Ishikawa (cell line): ENCODE measurements around the gene TLK1.
A peak's percentile ranks its signal among the peaks of the same experiment; 100 is the strongest.

Source experiments
- CEBPB ChIP-seq: IDR thresholded peaks from 2 replicates; pipeline ENCODE4 v1.6.1; 2012
- CREB1 ChIP-seq: IDR thresholded peaks from 2 replicates; pipeline ENCODE4 v1.6.1; 2012; ENCODE audit warnings: low read depth
- EGR1 ChIP-seq: IDR thresholded peaks from 2 replicates; pipeline ENCODE4 v1.6.1; 2012
- EP300 ChIP-seq: IDR thresholded peaks from 2 replicates; pipeline ENCODE4 v1.6.1; 2012; ENCODE audit warnings: borderline replicate concordance
- FOXM1 ChIP-seq: IDR thresholded peaks from 2 replicates; pipeline ENCODE4 v1.6.1; 2012; ENCODE audit warnings: low read depth, borderline replicate concordance
- NFIC ChIP-seq: IDR thresholded peaks from 2 replicates; pipeline ENCODE4 v1.6.1; 2012
- RAD21 ChIP-seq: IDR thresholded peaks from 2 replicates; pipeline ENCODE4 v1.6.1; 2012; ENCODE audit warnings: low read depth
- TAF1 ChIP-seq: IDR thresholded peaks from 2 replicates; pipeline ENCODE4 v1.6.1; 2012; ENCODE audit warnings: low read depth, mild to moderate bottlenecking
- TCF12 ChIP-seq: IDR thresholded peaks from 2 replicates; pipeline ENCODE4 v1.6.1; 2012; ENCODE audit warnings: low read depth
- TEAD4 ChIP-seq: IDR thresholded peaks from 2 replicates; pipeline ENCODE4 v1.6.1; 2012
- YY1 ChIP-seq: IDR thresholded peaks from 2 replicates; pipeline ENCODE4 v1.6.1; 2012; ENCODE audit warnings: low read depth
- ZBTB7A ChIP-seq: IDR thresholded peaks from 2 replicates; pipeline ENCODE4 v1.6.1; 2012; ENCODE audit warnings: low read depth
- TF ChIP-seq, protein P1 (sequence below): IDR thresholded peaks from 2 replicates; pipeline ENCODE4 v1.6.1; 2012
- TF ChIP-seq, protein P2 (sequence below): IDR thresholded peaks from 2 replicates; pipeline ENCODE4 v1.6.1; 2012; ENCODE audit warnings: low read depth, mild to moderate bottlenecking
- TF ChIP-seq, protein P3 (sequence below): IDR thresholded peaks from 2 replicates; pipeline ENCODE4 v1.6.1; 2012

TLK1 gene

DNA sequence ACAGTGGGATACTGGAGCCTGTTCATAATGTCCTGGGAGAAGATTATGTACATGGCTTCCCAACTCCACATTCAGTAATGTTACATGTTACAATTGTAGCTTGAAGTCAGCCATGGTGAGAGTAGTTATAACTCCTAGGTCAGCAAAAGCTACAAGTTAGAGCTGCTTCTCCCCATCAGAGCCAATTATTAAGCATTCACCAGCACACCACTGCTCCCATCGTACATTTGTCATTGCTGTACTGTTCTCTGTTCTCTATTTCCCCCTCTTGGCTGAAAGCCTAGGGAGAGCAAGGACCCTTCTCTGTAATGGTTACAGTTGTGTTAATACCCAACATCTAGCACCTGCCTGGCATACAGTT, 5.3 kb upstream of the TLK1 start:
- TF ChIP-seq EGR1 (no peak), NFIC (no peak), TEAD4 (no peak), CREB1 (no peak), TAF1 (no peak), EP300 (no peak)

- no peak for TF ChIP-seq CREB1
- TF ChIP-seq EGR1 = no peak
- TF ChIP-seq, protein P1, sequence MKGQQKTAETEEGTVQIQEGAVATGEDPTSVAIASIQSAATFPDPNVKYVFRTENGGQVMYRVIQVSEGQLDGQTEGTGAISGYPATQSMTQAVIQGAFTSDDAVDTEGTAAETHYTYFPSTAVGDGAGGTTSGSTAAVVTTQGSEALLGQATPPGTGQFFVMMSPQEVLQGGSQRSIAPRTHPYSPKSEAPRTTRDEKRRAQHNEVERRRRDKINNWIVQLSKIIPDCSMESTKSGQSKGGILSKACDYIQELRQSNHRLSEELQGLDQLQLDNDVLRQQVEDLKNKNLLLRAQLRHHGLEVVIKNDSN = no peak
- TF ChIP-seq RAD21 = no peak
- no peak for TF ChIP-seq ZBTB7A
- no peak for TF ChIP-seq YY1
- TF ChIP-seq NFIC = no peak
- no peak for TF ChIP-seq TEAD4
- no peak for TF ChIP-seq TAF1
- TF ChIP-seq, protein P2, sequence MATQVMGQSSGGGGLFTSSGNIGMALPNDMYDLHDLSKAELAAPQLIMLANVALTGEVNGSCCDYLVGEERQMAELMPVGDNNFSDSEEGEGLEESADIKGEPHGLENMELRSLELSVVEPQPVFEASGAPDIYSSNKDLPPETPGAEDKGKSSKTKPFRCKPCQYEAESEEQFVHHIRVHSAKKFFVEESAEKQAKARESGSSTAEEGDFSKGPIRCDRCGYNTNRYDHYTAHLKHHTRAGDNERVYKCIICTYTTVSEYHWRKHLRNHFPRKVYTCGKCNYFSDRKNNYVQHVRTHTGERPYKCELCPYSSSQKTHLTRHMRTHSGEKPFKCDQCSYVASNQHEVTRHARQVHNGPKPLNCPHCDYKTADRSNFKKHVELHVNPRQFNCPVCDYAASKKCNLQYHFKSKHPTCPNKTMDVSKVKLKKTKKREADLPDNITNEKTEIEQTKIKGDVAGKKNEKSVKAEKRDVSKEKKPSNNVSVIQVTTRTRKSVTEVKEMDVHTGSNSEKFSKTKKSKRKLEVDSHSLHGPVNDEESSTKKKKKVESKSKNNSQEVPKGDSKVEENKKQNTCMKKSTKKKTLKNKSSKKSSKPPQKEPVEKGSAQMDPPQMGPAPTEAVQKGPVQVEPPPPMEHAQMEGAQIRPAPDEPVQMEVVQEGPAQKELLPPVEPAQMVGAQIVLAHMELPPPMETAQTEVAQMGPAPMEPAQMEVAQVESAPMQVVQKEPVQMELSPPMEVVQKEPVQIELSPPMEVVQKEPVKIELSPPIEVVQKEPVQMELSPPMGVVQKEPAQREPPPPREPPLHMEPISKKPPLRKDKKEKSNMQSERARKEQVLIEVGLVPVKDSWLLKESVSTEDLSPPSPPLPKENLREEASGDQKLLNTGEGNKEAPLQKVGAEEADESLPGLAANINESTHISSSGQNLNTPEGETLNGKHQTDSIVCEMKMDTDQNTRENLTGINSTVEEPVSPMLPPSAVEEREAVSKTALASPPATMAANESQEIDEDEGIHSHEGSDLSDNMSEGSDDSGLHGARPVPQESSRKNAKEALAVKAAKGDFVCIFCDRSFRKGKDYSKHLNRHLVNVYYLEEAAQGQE = no peak
- TF ChIP-seq CEBPB = no peak
- no peak for TF ChIP-seq FOXM1
- no peak for TF ChIP-seq EP300
- TF ChIP-seq, protein P3, sequence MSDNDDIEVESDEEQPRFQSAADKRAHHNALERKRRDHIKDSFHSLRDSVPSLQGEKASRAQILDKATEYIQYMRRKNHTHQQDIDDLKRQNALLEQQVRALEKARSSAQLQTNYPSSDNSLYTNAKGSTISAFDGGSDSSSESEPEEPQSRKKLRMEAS = no peak
- TF ChIP-seq TCF12 = no peak
Observed at GRCh38 chr2:171163261-171163660, 2.6 kb upstream of the TLK1 start.

- TF ChIP-seq NFIC = no peak
- TF ChIP-seq, protein P1 = peak; percentile 65
- TF ChIP-seq, protein P3 = peak; percentile 15; the same call in 1 of the 2 replicates
Observed at GRCh38 chr2:171160956-171161740, 455 bp upstream of the TLK1 start.

GRCh38 chr2:171159372-171160118, 1.1 kb downstream of the TLK1 start:
- TF ChIP-seq RAD21 (peak; percentile 48), NFIC (no peak), TEAD4 (no peak), ZBTB7A (peak; percentile 75), EP300 (0 out of 2 replicates have a peak, but pooled peaks have one; percentile 19)

DNA sequence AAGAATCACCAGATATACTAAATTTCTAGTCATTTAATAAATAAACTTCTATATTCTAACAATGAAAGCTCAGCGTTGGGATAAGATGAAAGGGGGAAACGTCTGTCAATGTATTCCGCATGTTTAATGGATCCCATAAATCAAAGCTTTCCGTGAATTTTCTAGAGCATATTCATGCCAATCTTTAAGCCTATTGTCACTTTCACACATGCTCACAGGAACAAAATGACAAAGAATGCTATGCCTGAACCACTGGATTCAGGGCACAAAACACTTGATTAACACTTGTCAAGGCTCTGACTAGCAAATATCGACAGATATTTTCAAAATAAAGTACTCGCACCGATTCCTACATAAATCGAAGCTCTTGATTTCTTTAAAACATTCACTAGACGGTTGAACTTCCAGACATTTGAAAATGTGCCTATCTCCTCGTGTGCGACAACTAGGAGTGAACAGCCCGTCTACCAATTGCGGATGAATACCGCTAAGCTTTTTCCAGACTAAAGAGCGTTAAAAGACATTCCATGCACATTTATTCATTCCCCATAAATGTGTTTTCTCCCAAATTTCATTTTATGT, 1.8 kb downstream of the TLK1 start:
- TF ChIP-seq TEAD4 (no peak), NFIC (no peak), RAD21 (no peak), FOXM1 (no peak), YY1 (no peak), CEBPB (no peak), EGR1 (no peak), TAF1 (no peak), CREB1 (no peak), EP300 (no peak), TCF12 (no peak)
- TF ChIP-seq, protein P1 = no peak
- TF ChIP-seq, protein P2 = no peak
- TF ChIP-seq, protein P3 = no peak
